SK-N-MC (cell line): ENCODE data around the gene NEK11.

Experiments used
- DNase-seq: peaks from one replicate; pipeline ENCODE4 v3.0.0-alpha.2; 2011; ENCODE audit warnings: low read depth, low spot score
- H3K27ac ChIP-seq: fragments of 200-600 bp; sonication (generic); 2 replicates; pipeline ENCODE4 v1.5.1; 2016; ENCODE audit warnings: mixed run types
- H3K36me3 ChIP-seq: fragments of 200-600 bp; sonication (generic); 2 replicates; pipeline ENCODE4 v1.6.1; 2017; ENCODE audit warnings: antibody characterized with exemption, low read length, mixed read lengths; ENCODE audit not compliant: insufficient read depth
- H3K4me3 ChIP-seq: fragments of 200-600 bp; sonication (generic); 2 replicates; pipeline ENCODE4 v1.5.1; 2016
- H3K9ac ChIP-seq: fragments of 200-600 bp; sonication (generic); 2 replicates; pipeline ENCODE4 v1.8.0; 2017; ENCODE audit warnings: mixed run types, mixed read lengths; ENCODE audit not compliant: insufficient read length
- H3K9me3 ChIP-seq: fragments of 200-600 bp; sonication (generic); 2 replicates; pipeline ENCODE4 v1.6.1; 2017; ENCODE audit warnings: low read depth, mild to moderate bottlenecking, antibody characterized with exemption, low read length, moderate library complexity, mixed read lengths
- EZH2 ChIP-seq: fragments of 200-600 bp; sonication (generic); IDR thresholded peaks from one replicate; pipeline ENCODE4 v1.6.1; 2017; ENCODE audit warnings: antibody characterized with exemption
- FOXP2 ChIP-seq: optimal IDR thresholded peaks from 2 replicates; pipeline ENCODE3; 2011; ENCODE audit warnings: mild to moderate bottlenecking, moderate library complexity; ENCODE audit not compliant: insufficient read depth; ENCODE audit errors: extremely low read length, control extremely low read depth
- POLR2AphosphoS5 ChIP-seq: IDR thresholded peaks from 2 replicates; pipeline ENCODE4 v1.6.1; 2012; ENCODE audit warnings: mild to moderate bottlenecking, low read depth, low read length, borderline replicate concordance

The NEK11 gene

DNA sequence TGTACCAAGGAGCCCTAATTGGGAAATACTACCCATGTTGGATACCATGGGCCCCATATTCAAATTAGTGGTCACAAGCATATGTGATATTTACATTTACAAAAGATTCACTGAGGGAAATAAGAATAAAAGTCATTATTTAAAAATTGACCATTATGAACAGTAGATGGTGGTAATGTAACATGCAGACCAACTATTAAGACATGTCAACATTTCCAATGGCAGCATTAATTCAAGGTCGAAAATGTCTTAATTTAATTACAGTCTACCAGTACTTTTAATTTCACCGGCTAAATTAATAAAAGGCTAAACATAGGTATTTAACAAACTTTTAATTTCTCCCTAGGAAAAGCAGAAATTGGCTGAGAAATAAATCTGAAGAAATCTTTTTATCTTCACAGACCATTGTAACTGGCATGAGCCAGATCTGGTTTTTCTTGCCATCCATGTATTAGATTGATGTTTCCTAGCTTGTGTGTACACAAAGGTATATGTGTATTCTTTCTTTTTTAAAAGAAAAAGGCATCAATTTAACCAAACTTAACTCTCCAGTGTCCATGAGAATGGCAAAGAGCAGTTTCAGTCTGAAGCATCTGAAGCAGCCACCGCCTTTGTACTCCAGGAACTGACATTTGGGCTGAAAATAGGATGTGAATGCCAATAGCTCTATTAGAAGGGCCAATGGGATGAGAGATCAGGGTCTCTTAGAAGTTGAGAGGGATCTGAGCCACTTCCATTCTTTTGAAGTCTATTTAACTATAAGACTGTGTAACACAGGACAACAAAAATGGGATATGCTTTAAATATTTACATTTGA, 26.6 kb downstream of the NEK11 start:
- H3K9ac ChIP-seq, result no peak overlapping the region
- H3K4me3 ChIP-seq, result no peak overlapping the region
- DNase-seq, result no peak
- H3K27ac ChIP-seq, result peak overlapping the region; percentile 34
- H3K9me3 ChIP-seq, result no peaks in the 10 kb centered on the region
- H3K36me3 ChIP-seq, result no peaks in the 10 kb centered on the region
- TF ChIP-seq FOXP2 (no peak), EZH2 (no peak), POLR2AphosphoS5 (no peak; the same call in 1 of the 2 replicates)

- no peak overlapping the region for H3K27ac ChIP-seq
- TF ChIP-seq FOXP2, result no peak
- no peak for TF ChIP-seq EZH2
- TF ChIP-seq POLR2AphosphoS5, result no peak
- H3K9ac ChIP-seq, result no peak overlapping the region
- no peak overlapping the region for H3K4me3 ChIP-seq
- H3K9me3 ChIP-seq, result peaks cover 5% of the 10 kb centered on the region; the same call in 1 of the 2 replicates
- DNase-seq, result no peak
- H3K36me3 ChIP-seq, result no peaks in the 10 kb centered on the region
These were observed 41.3 kb downstream of the NEK11 start for GRCh38 chr3:131067983-131068382.

DNA sequence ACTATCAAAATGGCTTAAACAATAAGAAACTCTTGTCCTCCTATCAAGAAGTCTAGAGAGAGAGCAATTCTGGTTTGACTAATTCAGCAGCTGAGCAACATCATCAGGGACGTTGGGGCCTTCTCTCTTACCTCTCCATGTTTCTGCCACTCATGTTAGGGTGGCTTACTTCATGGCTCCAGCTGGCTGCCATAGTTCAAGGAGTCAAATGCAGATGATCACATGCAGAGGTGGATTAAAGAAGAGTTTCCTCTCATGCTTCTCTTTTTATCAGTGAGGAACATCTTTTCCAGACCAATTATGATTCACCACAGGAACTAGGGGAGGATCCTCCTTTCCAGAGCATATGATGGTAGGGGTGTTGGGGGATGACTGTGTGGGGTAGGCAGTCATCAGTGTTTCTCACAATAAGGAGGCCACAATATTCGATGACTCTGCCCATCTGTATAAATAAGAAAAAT, 45.5 kb downstream of the NEK11 start:
- DNase-seq, result no peak
- H3K27ac ChIP-seq, result no peak overlapping the region

DNA sequence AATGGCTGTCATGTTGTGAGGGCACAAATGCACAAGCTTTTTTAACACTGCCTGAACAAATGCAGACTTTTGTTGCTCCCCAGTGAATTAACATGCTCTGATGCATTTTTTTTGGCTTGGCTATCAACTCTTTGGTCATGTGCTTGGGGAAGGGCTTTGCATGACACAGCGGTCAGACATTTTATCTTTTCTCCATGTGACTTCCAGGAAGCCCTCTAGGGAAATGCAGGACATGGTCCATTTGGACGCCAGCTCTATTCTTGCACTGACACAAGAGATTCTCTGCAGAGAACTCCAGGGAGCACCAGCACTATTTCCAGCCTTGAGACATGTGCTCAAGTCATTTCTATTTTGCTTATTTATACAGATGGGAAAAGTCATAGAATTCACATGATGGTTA, 46.2 kb downstream of the NEK11 start:
- H3K9ac ChIP-seq, result no peak overlapping the region
- H3K9me3 ChIP-seq, result no peaks in the 10 kb centered on the region
- no peak overlapping the region for H3K4me3 ChIP-seq
- TF ChIP-seq EZH2 (no peak), FOXP2 (no peak), POLR2AphosphoS5 (no peak)
- no peak overlapping the region for H3K27ac ChIP-seq
- no peaks in the 10 kb centered on the region for H3K36me3 ChIP-seq
- DNase-seq, result no peak

More for the DNA sequence above, 45.5 kb downstream of the NEK11 start:
- H3K4me3 ChIP-seq, result no peak overlapping the region
- no peaks in the 10 kb centered on the region for H3K36me3 ChIP-seq
- H3K9ac ChIP-seq, result no peak overlapping the region
- TF ChIP-seq FOXP2 (no peak), EZH2 (no peak), POLR2AphosphoS5 (no peak)
- no peaks in the 10 kb centered on the region for H3K9me3 ChIP-seq

DNA sequence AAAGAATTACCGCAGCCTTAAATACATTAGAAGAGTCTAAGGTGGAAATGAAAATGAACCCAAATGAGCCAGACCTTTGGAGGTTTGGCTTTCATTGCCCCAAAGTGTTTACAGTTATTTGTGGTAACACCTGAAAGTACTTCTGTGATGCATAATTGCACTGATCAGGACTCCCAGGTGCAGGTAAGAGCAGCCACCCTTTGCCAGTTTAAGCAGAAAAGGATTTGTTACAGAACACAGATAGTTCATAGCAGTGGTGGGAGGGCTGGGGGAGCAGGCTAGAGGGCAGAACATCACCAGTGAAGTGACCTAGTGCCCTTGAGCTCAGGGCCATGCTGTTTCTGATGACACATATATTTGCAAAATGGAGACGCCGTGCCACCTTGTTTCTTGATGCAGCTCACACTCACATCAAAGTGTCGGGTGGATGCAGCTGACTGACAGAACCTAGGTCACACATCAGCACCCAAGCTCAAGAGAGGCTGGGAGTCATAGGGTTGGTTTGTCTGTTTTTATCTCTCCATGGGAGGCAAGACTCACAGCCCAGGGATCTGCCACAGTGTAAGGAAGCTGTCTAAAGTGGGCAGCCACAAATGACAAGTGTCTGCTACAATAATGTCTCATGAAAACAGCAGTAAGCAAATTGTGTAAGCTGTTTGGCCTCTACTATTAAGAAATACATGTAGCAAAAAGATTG, 49.1 kb downstream of the NEK11 start:
- TF ChIP-seq EZH2 (no peak), FOXP2 (no peak), POLR2AphosphoS5 (no peak)
- no peak overlapping the region for H3K9ac ChIP-seq
- DNase-seq, result no peak
- no peaks in the 10 kb centered on the region for H3K36me3 ChIP-seq
- no peak overlapping the region for H3K4me3 ChIP-seq
- no peak overlapping the region for H3K27ac ChIP-seq
- H3K9me3 ChIP-seq, result no peaks in the 10 kb centered on the region

DNA sequence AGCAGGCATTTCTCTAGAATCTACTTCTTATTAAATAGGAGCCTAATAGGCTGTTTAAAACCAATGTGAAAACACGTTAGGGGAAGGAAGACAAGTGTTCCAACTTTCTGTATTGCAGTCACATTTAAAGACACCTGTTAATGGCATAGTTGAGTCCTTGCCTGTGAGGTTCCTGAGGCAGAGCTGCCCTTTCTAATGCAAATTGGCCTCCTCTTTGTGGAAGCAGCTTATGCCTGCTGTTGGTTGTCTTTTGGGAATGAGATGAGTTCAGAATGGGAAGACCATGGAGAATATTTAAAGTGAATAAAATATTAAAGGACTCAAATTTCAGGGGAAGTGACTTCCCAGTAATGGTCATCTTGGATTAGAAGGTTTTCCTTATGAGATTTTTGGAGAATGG, 51.2 kb downstream of the NEK11 start:
- Histone ChIP-seq H3K4me3 (no peak overlapping the region), H3K27ac (no peak overlapping the region)
- no peak for TF ChIP-seq FOXP2
- no peak for TF ChIP-seq EZH2

GRCh38 chr3:131079086-131079485, 52.4 kb downstream of the NEK11 start:
- Histone ChIP-seq H3K4me3 (no peak overlapping the region), H3K36me3 (no peaks in the 10 kb centered on the region), H3K9ac (no peak overlapping the region), H3K27ac (no peak overlapping the region), H3K9me3 (no peaks in the 10 kb centered on the region)
- no peak for DNase-seq
- TF ChIP-seq FOXP2 (no peak), EZH2 (no peak), POLR2AphosphoS5 (no peak)

More for the DNA sequence above, 51.2 kb downstream of the NEK11 start:
- no peak overlapping the region for H3K9ac ChIP-seq
- no peaks in the 10 kb centered on the region for H3K36me3 ChIP-seq
- DNase-seq, result no peak
- H3K9me3 ChIP-seq, result no peaks in the 10 kb centered on the region

DNA sequence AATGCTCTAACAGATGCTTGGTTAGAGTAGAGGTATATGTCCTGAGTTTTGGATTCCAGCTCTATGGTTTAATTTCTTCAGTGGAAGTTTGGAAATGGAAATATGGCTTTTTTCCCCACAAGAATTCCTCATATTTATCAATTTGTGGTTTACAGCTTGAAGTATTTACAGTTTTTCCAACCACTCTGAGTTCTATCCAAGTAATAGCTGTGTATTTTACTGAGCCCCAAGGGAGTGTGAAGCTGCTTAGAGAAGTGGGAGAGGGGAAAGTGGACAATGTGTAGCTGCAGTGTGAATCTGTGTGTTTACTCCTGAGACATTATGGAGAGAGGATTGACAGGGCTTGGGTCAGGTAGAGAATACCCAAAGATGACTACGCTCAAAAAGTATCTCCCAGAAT, 54.5 kb downstream of the NEK11 start:
- Histone ChIP-seq H3K4me3 (no peak overlapping the region), H3K9me3 (no peaks in the 10 kb centered on the region), H3K9ac (no peak overlapping the region), H3K27ac (no peak overlapping the region), H3K36me3 (no peaks in the 10 kb centered on the region)
- no peak for TF ChIP-seq FOXP2
- TF ChIP-seq POLR2AphosphoS5, result no peak
- no peak for TF ChIP-seq EZH2
- no peak for DNase-seq
